Measurements from ENCODE around the gene CLMN. TPM values are rescaled to one million over a fixed set of nuclear protein-coding genes. Genes with fewer than 3 reads are reported as not detected.
A peak's percentile ranks its signal among the peaks of the same experiment; 100 is the strongest.

CLMN gene
- total and polyA plus RNA-seq, 10 of the 15 experiments (the other 5 are each of a cell fraction or from before 2014, with no cell fraction given), result 7.8 to 49.3 (median 18.5) TPM

DNA sequence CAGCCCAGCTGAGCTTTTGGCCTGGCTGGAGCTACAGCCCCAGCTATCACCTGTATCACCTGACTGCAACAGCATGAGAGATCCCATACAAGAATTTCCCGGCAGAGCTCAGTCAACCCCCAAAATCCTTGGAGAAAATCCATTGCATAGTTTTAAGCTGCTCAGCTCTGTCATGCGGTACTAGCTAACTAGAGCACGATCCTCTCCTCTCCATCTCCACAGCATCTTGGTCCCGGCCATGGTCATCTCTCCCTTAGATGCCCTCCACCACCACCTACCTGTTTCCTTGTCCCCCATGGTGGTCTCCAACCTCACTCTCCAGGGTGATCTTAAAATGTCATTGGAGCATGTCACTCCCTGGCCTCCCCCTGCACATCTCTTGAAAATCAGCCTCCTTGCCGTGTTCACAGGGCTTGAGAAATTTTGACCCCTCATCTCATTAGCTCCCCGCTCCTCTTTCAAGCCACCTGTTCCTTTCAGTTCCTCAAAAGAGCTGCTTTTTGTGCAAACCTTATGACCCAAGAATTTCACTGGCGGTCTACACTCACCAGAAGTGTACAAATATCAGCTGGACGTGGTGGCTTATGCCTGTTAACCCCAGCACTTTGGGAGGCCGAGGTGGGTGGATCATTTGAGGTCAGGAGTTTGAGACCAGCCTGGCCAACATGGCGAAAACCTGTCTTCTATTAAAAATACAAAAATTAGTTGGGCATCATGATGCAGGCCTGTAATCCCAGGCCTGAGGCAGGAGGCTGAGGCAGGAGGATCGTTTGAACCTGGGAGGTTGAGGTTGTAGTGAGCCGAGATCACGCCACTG is 8.1 kb upstream of the CLMN start:
- H3K4me1 ChIP-seq (ENCODE audit: control insufficient read depth, insufficient read depth, low read length), result peaks cover 22% of the 10 kb centered on the region
- H4K20me1 ChIP-seq (ENCODE audit: control insufficient read depth, insufficient read depth), result no peaks in the 10 kb centered on the region
- under 1% methylated on average over 13 of the region's 13 CpGs for WGBS (ENCODE audit: insufficient coverage, insufficient replicate concordance, low lambda C conversion rate, missing lambda C conversion rate)
- no peaks in the 10 kb centered on the region; the same call in 2 of the 3 replicates for H3K9me3 ChIP-seq (replicated peaks; ENCODE audit: control insufficient read depth, insufficient read depth, low read length)
- CTCF ChIA-PET, result interaction anchor here (0.9 to 2.2 kb wide), 13 partner anchors 9 to 144 kb away, joined by 3 to 13 read pairs (median 4); no protein-coding TSS in a partner anchor
- H3K27me3 ChIP-seq (replicated peaks in 1 of 2; ENCODE audit: control insufficient read depth in 2 of 2, insufficient read depth in 2 of 2, low read length in 1 of 2), result no peaks in the 10 kb centered on the region
- H3K9ac ChIP-seq (ENCODE audit: control insufficient read depth, insufficient read depth, low read length), result peak overlapping the region; percentile 49
- DNase-seq (ENCODE audit: low read depth, low spot score) (peak; percentile 91), FAIRE-seq (peak; percentile 96), ATAC-seq (peak; percentile 96)
- peak overlapping the region; percentile 84 for H3K4me2 ChIP-seq (ENCODE audit: control insufficient read depth, insufficient read depth)
- peak overlapping the region; percentile 46; the same call in 1 of the 2 replicates for H3K4me3 ChIP-seq
- intact Hi-C loops (cut with micrococcal nuclease; ENCODE audit: unreplicated experiment) (loop anchor here (2.0 to 10.0 kb wide), 5 partner anchors 33 to 177 kb away; partner anchors contain the start of gene DICER1), in situ Hi-C loops (cut with MboI) (no loop called here)
- no peaks in the 10 kb centered on the region for H3K79me2 ChIP-seq (ENCODE audit: control insufficient read depth, insufficient read depth, low read length)
- no TSS peak for BruUV-seq (replicated peaks)
- RAD21 ChIA-PET (ENCODE audit: unreplicated experiment), result interaction anchor here (0.7 to 2.5 kb wide), 22 partner anchors 8 to 232 kb away, joined by 3 to 29 read pairs (median 5); partner anchors contain the start of gene CLMN
- H2AFZ ChIP-seq (ENCODE audit: control insufficient read depth, low read depth, low read length), result no peak overlapping the region; the same call in 1 of the 2 replicates
- H3K36me3 ChIP-seq (ENCODE audit: control insufficient read depth in 2 of 2, insufficient read depth in 2 of 2, low read length in 1 of 2), result no peaks in the 10 kb centered on the region
- H3K27ac ChIP-seq (ENCODE audit: control insufficient read depth, insufficient read depth), result peak overlapping the region; percentile 77
- POLR2A ChIA-PET, result interaction anchor here (0.9 to 3.4 kb wide), 10 partner anchors 9 to 173 kb away, joined by 3 to 21 read pairs (median 6); no protein-coding TSS in a partner anchor
- SMC1A ChIA-PET (ENCODE audit: uncharacterized antibody, unreplicated experiment), result interaction anchor here (0.9 to 2.4 kb wide), 26 partner anchors 9 to 195 kb away, joined by 3 to 19 read pairs (median 4); partner anchors contain the start of gene CLMN
- peak; percentile 95 for TF ChIP-seq PAX5 (IDR thresholded peaks at IDR 0.05; ENCODE audit: borderline replicate concordance, low read depth, low read length)
- no peak for TF ChIP-seq HDAC6 (IDR thresholded peaks at IDR 0.05; ENCODE audit: unreplicated experiment)
- no peak for TF ChIP-seq JUND (IDR thresholded peaks at IDR 0.05; ENCODE audit: low read depth, low read length)
- TF ChIP-seq ATF7 (IDR thresholded peaks at IDR 0.05; ENCODE audit: low read depth), result peak; percentile 86
- TF ChIP-seq, protein P1, sequence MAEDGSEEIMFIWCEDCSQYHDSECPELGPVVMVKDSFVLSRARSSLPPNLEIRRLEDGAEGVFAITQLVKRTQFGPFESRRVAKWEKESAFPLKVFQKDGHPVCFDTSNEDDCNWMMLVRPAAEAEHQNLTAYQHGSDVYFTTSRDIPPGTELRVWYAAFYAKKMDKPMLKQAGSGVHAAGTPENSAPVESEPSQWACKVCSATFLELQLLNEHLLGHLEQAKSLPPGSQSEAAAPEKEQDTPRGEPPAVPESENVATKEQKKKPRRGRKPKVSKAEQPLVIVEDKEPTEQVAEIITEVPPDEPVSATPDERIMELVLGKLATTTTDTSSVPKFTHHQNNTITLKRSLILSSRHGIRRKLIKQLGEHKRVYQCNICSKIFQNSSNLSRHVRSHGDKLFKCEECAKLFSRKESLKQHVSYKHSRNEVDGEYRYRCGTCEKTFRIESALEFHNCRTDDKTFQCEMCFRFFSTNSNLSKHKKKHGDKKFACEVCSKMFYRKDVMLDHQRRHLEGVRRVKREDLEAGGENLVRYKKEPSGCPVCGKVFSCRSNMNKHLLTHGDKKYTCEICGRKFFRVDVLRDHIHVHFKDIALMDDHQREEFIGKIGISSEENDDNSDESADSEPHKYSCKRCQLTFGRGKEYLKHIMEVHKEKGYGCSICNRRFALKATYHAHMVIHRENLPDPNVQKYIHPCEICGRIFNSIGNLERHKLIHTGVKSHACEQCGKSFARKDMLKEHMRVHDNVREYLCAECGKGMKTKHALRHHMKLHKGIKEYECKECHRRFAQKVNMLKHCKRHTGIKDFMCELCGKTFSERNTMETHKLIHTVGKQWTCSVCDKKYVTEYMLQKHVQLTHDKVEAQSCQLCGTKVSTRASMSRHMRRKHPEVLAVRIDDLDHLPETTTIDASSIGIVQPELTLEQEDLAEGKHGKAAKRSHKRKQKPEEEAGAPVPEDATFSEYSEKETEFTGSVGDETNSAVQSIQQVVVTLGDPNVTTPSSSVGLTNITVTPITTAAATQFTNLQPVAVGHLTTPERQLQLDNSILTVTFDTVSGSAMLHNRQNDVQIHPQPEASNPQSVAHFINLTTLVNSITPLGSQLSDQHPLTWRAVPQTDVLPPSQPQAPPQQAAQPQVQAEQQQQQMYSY (CRISPR knock-in tag; IDR thresholded peaks at IDR 0.05), result no peak
- 0 out of 2 replicates have a peak, but pooled peaks have one; percentile 67 for TF ChIP-seq HDGF (IDR thresholded peaks at IDR 0.05)
- peak; percentile 76 for TF ChIP-seq JUNB (IDR thresholded peaks at IDR 0.05)
- TF ChIP-seq, protein P2, sequence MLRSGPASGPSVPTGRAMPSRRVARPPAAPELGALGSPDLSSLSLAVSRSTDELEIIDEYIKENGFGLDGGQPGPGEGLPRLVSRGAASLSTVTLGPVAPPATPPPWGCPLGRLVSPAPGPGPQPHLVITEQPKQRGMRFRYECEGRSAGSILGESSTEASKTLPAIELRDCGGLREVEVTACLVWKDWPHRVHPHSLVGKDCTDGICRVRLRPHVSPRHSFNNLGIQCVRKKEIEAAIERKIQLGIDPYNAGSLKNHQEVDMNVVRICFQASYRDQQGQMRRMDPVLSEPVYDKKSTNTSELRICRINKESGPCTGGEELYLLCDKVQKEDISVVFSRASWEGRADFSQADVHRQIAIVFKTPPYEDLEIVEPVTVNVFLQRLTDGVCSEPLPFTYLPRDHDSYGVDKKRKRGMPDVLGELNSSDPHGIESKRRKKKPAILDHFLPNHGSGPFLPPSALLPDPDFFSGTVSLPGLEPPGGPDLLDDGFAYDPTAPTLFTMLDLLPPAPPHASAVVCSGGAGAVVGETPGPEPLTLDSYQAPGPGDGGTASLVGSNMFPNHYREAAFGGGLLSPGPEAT (IDR thresholded peaks at IDR 0.05; ENCODE audit: low read depth), result peak; percentile 85
- TF ChIP-seq NR2C2 (IDR thresholded peaks at IDR 0.05; ENCODE audit: borderline replicate concordance, control insufficient read depth, insufficient read length, low read depth), result no peak
- TF ChIP-seq, protein P3, sequence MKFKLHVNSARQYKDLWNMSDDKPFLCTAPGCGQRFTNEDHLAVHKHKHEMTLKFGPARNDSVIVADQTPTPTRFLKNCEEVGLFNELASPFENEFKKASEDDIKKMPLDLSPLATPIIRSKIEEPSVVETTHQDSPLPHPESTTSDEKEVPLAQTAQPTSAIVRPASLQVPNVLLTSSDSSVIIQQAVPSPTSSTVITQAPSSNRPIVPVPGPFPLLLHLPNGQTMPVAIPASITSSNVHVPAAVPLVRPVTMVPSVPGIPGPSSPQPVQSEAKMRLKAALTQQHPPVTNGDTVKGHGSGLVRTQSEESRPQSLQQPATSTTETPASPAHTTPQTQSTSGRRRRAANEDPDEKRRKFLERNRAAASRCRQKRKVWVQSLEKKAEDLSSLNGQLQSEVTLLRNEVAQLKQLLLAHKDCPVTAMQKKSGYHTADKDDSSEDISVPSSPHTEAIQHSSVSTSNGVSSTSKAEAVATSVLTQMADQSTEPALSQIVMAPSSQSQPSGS (IDR thresholded peaks at IDR 0.05; ENCODE audit: low read length), result peak; percentile 89
- TF ChIP-seq KDM1A (IDR thresholded peaks at IDR 0.05; ENCODE audit: borderline replicate concordance), result peak; percentile 88; the same call in 1 of the 2 replicates
- TF ChIP-seq, protein P4, sequence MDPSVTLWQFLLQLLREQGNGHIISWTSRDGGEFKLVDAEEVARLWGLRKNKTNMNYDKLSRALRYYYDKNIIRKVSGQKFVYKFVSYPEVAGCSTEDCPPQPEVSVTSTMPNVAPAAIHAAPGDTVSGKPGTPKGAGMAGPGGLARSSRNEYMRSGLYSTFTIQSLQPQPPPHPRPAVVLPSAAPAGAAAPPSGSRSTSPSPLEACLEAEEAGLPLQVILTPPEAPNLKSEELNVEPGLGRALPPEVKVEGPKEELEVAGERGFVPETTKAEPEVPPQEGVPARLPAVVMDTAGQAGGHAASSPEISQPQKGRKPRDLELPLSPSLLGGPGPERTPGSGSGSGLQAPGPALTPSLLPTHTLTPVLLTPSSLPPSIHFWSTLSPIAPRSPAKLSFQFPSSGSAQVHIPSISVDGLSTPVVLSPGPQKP (IDR thresholded peaks at IDR 0.05; ENCODE audit: low read depth, low read length), result no peak
- peak; percentile 72; the same call in 1 of the 2 replicates for TF ChIP-seq PML (IDR thresholded peaks at IDR 0.05; ENCODE audit: low read length)
- peak; percentile 91 for TF ChIP-seq TCF7 (IDR thresholded peaks at IDR 0.05; ENCODE audit: borderline replicate concordance)
- no peak for TF ChIP-seq SUZ12 (IDR thresholded peaks at IDR 0.05; ENCODE audit: unreplicated experiment)

All from GM12878 (cell line).